ENCODE data around the gene ANKRD34A. TPM values are rescaled to one million over a fixed set of nuclear protein-coding genes. Genes with fewer than 3 reads are reported as not detected.

The ANKRD34A gene
- total and polyA plus RNA-seq, 2 of the 13 experiments (the other 11 are each of a cell fraction or from before 2014, with no cell fraction given): 0.05 to 0.07 TPM

DNA sequence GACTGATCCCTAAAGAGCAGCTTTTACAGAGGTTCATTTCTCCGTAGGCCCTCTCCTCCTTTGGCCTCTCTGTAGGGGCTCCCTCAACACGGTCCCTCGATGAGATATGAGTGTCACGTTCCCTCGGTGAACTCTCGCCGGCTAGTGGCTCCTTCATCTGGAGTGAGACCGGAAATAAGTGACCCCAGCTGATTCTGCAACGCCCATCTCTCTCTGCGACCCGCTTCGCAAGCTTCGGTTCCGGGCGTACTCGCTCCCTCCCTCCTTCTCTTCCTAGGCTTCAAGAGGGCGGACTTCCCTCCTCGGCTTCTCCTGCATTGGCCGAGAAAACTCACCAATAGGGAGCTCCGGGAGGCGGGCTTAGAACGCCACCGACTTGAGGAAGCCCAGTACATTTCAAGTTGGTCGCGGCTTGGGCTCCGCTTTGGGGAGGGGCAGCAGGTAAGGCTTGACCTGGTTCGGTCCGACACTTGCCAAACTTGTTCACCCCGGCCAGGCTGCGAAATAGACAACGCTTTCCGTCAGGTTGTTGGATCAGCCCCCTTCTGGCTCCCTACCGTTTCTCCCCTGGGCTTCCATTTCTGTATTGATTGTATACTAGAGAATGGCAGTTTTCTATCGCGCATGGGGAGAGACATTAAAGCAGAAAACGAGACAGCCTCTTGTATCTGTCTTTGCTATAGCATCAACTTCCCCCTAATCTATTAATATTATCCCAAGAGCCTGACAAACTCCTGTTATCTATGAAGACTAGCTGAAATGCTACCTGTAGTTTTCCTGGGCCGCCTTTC is at the start of gene ANKRD34A, which contains the start of gene POLR3GL (continued):
- TF ChIP-seq, protein P1, sequence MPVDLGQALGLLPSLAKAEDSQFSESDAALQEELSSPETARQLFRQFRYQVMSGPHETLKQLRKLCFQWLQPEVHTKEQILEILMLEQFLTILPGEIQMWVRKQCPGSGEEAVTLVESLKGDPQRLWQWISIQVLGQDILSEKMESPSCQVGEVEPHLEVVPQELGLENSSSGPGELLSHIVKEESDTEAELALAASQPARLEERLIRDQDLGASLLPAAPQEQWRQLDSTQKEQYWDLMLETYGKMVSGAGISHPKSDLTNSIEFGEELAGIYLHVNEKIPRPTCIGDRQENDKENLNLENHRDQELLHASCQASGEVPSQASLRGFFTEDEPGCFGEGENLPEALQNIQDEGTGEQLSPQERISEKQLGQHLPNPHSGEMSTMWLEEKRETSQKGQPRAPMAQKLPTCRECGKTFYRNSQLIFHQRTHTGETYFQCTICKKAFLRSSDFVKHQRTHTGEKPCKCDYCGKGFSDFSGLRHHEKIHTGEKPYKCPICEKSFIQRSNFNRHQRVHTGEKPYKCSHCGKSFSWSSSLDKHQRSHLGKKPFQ (CRISPR knock-in tag; IDR thresholded peaks at IDR 0.05; ENCODE audit: insufficient replicate concordance): no peak
- TF ChIP-seq ZNF317 (CRISPR knock-in tag; IDR thresholded peaks at IDR 0.05): 0 out of 2 replicates have a peak, but pooled peaks have one; percentile 30
- 0 out of 2 replicates have a peak, but pooled peaks have one; percentile 54 for TF ChIP-seq KLF12 (CRISPR knock-in tag; IDR thresholded peaks at IDR 0.05; ENCODE audit: borderline replicate concordance)
- TF ChIP-seq FOXC1 (CRISPR knock-in tag; IDR thresholded peaks at IDR 0.05; ENCODE audit: borderline replicate concordance): no peak; the same call in 1 of the 2 replicates
- TF ChIP-seq, protein P2, sequence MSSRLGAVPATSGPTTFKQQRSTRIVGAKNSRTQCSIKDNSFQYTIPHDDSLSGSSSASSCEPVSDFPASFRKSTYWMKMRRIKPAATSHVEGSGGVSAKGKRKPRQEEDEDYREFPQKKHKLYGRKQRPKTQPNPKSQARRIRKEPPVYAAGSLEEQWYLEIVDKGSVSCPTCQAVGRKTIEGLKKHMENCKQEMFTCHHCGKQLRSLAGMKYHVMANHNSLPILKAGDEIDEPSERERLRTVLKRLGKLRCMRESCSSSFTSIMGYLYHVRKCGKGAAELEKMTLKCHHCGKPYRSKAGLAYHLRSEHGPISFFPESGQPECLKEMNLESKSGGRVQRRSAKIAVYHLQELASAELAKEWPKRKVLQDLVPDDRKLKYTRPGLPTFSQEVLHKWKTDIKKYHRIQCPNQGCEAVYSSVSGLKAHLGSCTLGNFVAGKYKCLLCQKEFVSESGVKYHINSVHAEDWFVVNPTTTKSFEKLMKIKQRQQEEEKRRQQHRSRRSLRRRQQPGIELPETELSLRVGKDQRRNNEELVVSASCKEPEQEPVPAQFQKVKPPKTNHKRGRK (CRISPR knock-in tag; IDR thresholded peaks at IDR 0.05): no peak
- TF ChIP-seq SIN3A (IDR thresholded peaks at IDR 0.05; ENCODE audit: borderline replicate concordance, low read depth, low read length): peak; percentile 86; the same call in 1 of the 2 replicates
- TF ChIP-seq ZSCAN25 (CRISPR knock-in tag; IDR thresholded peaks at IDR 0.05): 0 out of 2 replicates have a peak, but pooled peaks have one; percentile 25
- TF ChIP-seq ZNF790 (CRISPR knock-in tag; IDR thresholded peaks at IDR 0.05; ENCODE audit: borderline replicate concordance): no peak
- no peak for TF ChIP-seq FIP1L1 (IDR thresholded peaks at IDR 0.05; ENCODE audit: borderline replicate concordance, insufficient read depth, low read depth, low read length)
- no peak for TF ChIP-seq ZNF34 (CRISPR knock-in tag; IDR thresholded peaks at IDR 0.05; ENCODE audit: borderline replicate concordance)
- TF ChIP-seq MTF1 (CRISPR knock-in tag; IDR thresholded peaks at IDR 0.05): no peak
- TF ChIP-seq ESRRA (CRISPR knock-in tag; IDR thresholded peaks at IDR 0.05; ENCODE audit: low read depth): no peak
- peak; percentile 56 for TF ChIP-seq GABPA (IDR thresholded peaks at IDR 0.05; ENCODE audit: low read depth, low read length)
- peak; percentile 87 for TF ChIP-seq GABPA (CRISPR knock-in tag; IDR thresholded peaks at IDR 0.05; ENCODE audit: low read depth)
- TF ChIP-seq ARNT2 (CRISPR knock-in tag; IDR thresholded peaks at IDR 0.05; ENCODE audit: low read depth): 0 out of 2 replicates have a peak, but pooled peaks have one; percentile 22
- TF ChIP-seq NCOR1 (IDR thresholded peaks at IDR 0.05; ENCODE audit: borderline replicate concordance, low read length): no peak
- TF ChIP-seq GLI4 (CRISPR knock-in tag; IDR thresholded peaks at IDR 0.05; ENCODE audit: borderline replicate concordance): 0 out of 2 replicates have a peak, but pooled peaks have one; percentile 24
- no peak for TF ChIP-seq GTF3A (CRISPR knock-in tag; conservative IDR thresholded peaks at IDR 0.05)
- no peak for TF ChIP-seq ZC3H13 (CRISPR knock-in tag; IDR thresholded peaks at IDR 0.05)
- no peak for TF ChIP-seq ZNF562 (CRISPR knock-in tag; IDR thresholded peaks at IDR 0.05; ENCODE audit: borderline replicate concordance)
- TF ChIP-seq, protein P3, sequence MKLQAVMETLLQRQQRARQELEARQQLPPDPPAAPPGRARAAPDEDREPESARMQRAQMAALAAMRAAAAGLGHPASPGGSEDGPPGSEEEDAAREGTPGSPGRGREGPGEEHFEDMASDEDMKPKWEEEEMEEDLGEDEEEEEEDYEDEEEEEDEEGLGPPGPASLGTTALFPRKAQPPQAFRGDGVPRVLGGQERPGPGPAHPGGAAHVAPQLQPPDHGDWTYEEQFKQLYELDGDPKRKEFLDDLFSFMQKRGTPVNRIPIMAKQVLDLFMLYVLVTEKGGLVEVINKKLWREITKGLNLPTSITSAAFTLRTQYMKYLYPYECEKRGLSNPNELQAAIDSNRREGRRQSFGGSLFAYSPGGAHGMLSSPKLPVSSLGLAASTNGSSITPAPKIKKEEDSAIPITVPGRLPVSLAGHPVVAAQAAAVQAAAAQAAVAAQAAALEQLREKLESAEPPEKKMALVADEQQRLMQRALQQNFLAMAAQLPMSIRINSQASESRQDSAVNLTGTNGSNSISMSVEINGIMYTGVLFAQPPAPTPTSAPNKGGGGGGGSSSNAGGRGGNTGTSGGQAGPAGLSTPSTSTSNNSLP (IDR thresholded peaks at IDR 0.05; ENCODE audit: low read depth, low read length): no peak
- peak; percentile 75 for TF ChIP-seq THAP11 (CRISPR knock-in tag; IDR thresholded peaks at IDR 0.05)
- no peak for TF ChIP-seq JUND (CRISPR knock-in tag; IDR thresholded peaks at IDR 0.05)
- TF ChIP-seq ZNF354B (CRISPR knock-in tag; IDR thresholded peaks at IDR 0.05): no peak
- TF ChIP-seq ZNF543 (CRISPR knock-in tag; IDR thresholded peaks at IDR 0.05): 0 out of 2 replicates have a peak, but pooled peaks have one; percentile 21
- no peak for TF ChIP-seq TEAD2 (CRISPR knock-in tag; IDR thresholded peaks at IDR 0.05)
